ENCODE measurements around the gene FTH1. TPM values are rescaled to one million over a fixed set of nuclear protein-coding genes. Genes with fewer than 3 reads are reported as not detected.
A peak's percentile ranks its signal among the peaks of the same experiment; 100 is the strongest.
"Not testable (repeated sequence)": the region's sequence is repeated elsewhere in the genome, so short reads cannot be mapped to it uniquely, and the experiment has no call there.

The FTH1 gene
- total RNA-seq, 1 experiment from 2014 or later, result 2,322 TPM

DNA sequence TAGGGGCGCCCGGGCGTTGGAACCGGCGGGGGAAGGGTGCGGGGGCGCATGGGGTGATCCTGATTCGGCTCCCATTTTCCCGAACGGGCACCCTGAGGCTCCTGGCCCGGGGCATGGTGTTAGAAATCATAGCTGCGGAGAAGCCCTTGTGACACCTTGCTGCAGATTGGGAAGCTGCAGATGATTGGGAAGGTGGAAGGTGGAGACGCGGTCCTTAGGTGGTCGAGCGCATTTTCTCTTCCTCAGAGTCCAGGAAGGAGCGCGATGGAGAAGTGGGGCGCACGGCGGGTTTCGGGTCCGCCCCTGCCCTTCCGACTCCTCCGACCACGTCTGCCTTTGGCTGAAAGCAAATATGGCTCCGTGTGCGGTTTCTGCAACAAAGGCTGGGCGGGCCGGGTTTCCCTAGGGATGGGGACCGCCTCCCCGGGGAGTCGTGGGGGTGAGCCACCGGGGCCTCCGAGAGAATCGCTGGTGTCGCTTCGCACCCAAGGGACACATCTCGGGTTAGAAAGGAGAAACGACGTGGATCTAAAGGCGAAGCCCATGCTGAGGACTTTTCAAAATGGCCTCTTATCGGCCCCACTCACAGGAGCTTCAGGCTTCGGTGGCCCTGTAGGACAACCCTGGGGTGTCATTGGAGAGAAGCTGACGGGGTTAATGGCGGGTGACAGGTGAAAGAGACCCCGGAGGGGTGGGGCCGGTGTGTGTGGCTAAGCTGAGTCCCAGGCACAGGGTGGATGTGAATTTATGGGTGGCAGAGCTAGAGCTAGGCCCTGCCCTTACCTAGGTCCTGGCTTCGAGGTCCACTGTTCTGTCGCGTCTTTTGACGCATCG, 707 bp upstream of the FTH1 start:
- in situ Hi-C loops (cut with HindIII; ENCODE audit: low pct_unique_long_range_greater_than_20kb, low sequenced_read_pairs) (no loop called here), intact Hi-C loops (cut with micrococcal nuclease; ENCODE audit: unreplicated experiment) (no loop called here)
- POLR2A ChIA-PET, result interaction anchor here (0.6 to 0.7 kb wide), 4 partner anchors 274 to 883 kb away, joined by 3 to 13 read pairs (median 4); partner anchors contain the start of gene SCGB1D2
- peak overlapping the region; percentile 85 for H3K27ac ChIP-seq (ENCODE audit: low read length)
- H3K4me1 ChIP-seq (ENCODE audit: control insufficient read depth, insufficient read depth, low read length), result peaks cover 64% of the 10 kb centered on the region
- TF ChIP-seq SIN3A (IDR thresholded peaks at IDR 0.05; ENCODE audit: borderline replicate concordance, insufficient read depth, low read depth, low read length) (no peak), TCF7L2 (IDR thresholded peaks at IDR 0.05; ENCODE audit: low read depth, low read length) (no peak), POLR2AphosphoS5 (IDR thresholded peaks at IDR 0.05; ENCODE audit: low read depth, low read length) (no peak; the same call in 1 of the 2 replicates)
- TF ChIP-seq, protein P1, sequence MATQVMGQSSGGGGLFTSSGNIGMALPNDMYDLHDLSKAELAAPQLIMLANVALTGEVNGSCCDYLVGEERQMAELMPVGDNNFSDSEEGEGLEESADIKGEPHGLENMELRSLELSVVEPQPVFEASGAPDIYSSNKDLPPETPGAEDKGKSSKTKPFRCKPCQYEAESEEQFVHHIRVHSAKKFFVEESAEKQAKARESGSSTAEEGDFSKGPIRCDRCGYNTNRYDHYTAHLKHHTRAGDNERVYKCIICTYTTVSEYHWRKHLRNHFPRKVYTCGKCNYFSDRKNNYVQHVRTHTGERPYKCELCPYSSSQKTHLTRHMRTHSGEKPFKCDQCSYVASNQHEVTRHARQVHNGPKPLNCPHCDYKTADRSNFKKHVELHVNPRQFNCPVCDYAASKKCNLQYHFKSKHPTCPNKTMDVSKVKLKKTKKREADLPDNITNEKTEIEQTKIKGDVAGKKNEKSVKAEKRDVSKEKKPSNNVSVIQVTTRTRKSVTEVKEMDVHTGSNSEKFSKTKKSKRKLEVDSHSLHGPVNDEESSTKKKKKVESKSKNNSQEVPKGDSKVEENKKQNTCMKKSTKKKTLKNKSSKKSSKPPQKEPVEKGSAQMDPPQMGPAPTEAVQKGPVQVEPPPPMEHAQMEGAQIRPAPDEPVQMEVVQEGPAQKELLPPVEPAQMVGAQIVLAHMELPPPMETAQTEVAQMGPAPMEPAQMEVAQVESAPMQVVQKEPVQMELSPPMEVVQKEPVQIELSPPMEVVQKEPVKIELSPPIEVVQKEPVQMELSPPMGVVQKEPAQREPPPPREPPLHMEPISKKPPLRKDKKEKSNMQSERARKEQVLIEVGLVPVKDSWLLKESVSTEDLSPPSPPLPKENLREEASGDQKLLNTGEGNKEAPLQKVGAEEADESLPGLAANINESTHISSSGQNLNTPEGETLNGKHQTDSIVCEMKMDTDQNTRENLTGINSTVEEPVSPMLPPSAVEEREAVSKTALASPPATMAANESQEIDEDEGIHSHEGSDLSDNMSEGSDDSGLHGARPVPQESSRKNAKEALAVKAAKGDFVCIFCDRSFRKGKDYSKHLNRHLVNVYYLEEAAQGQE (IDR thresholded peaks at IDR 0.05; ENCODE audit: insufficient read depth in 1 of 2, low read depth in 2 of 2, low read length in 1 of 2), result no peak
- TF ChIP-seq, protein P2, sequence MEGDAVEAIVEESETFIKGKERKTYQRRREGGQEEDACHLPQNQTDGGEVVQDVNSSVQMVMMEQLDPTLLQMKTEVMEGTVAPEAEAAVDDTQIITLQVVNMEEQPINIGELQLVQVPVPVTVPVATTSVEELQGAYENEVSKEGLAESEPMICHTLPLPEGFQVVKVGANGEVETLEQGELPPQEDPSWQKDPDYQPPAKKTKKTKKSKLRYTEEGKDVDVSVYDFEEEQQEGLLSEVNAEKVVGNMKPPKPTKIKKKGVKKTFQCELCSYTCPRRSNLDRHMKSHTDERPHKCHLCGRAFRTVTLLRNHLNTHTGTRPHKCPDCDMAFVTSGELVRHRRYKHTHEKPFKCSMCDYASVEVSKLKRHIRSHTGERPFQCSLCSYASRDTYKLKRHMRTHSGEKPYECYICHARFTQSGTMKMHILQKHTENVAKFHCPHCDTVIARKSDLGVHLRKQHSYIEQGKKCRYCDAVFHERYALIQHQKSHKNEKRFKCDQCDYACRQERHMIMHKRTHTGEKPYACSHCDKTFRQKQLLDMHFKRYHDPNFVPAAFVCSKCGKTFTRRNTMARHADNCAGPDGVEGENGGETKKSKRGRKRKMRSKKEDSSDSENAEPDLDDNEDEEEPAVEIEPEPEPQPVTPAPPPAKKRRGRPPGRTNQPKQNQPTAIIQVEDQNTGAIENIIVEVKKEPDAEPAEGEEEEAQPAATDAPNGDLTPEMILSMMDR (IDR thresholded peaks at IDR 0.05), result no peak
- peaks cover 21% of the 10 kb centered on the region for H3K36me3 ChIP-seq (ENCODE audit: control insufficient read depth, insufficient read depth, low read length)
- CTCF ChIA-PET, result interaction anchor here (0.6 to 1.4 kb wide), 3 partner anchors 69 to 114 kb away, joined by 3 to 6 read pairs (median 3); no protein-coding TSS in a partner anchor
- ATAC-seq (no peak), DNase-seq (ENCODE audit: low read depth, low spot score) (no peak)
- no peaks in the 10 kb centered on the region for H3K27me3 ChIP-seq (ENCODE audit: control insufficient read depth, insufficient read depth, low read length)
- H3K4me3 ChIP-seq (ENCODE audit: low read depth in 2 of 2, low read length in 2 of 2), result peak overlapping the region; percentile 78 to 100
- no peaks in the 10 kb centered on the region for H3K9me3 ChIP-seq (ENCODE audit: control insufficient read depth, insufficient read depth, low read depth, low read length)
- BruUV-seq (replicated peaks), result no TSS peak

DNA sequence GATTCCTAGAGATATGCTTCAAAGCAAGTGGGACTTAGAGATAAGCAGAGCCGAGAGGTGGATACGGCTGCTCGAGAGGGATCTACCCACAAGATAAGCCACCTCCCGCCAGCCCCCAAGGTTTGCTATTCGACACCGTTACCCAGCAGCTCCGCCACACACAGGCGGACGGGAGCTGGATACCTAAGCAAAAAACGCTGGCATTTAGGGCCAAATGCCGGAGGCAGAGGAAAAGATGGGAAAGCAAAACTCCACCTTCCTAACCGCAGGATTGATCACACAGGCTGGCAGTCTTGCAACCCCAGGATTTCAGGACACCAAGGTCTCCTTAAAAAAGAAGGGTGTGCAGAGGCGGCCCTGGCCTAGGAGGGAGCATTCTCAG, 709 bp downstream of the FTH1 start:
- Histone ChIP-seq H3K27ac (ENCODE audit: low read length) (peak overlapping the region; percentile 89), H3K4me3 (ENCODE audit: low read depth in 2 of 2, low read length in 2 of 2) (peak overlapping the region; percentile 76 to 100), H3K36me3 (ENCODE audit: control insufficient read depth, insufficient read depth, low read length) (peaks cover 21% of the 10 kb centered on the region), H3K9me3 (ENCODE audit: control insufficient read depth, insufficient read depth, low read depth, low read length) (no peaks in the 10 kb centered on the region), H3K27me3 (ENCODE audit: control insufficient read depth, insufficient read depth, low read length) (no peaks in the 10 kb centered on the region), H3K4me1 (ENCODE audit: control insufficient read depth, insufficient read depth, low read length) (peaks cover 57% of the 10 kb centered on the region)
- in situ Hi-C loops (cut with HindIII; ENCODE audit: low pct_unique_long_range_greater_than_20kb, low sequenced_read_pairs) (no loop called here), intact Hi-C loops (cut with micrococcal nuclease; ENCODE audit: unreplicated experiment) (no loop called here)
- no peak for ATAC-seq
- no peak for TF ChIP-seq TCF7L2 (IDR thresholded peaks at IDR 0.05; ENCODE audit: low read depth, low read length)
- TF ChIP-seq POLR2AphosphoS5 (IDR thresholded peaks at IDR 0.05; ENCODE audit: low read depth, low read length), result no peak
- no peak for TF ChIP-seq SIN3A (IDR thresholded peaks at IDR 0.05; ENCODE audit: borderline replicate concordance, insufficient read depth, low read depth, low read length)
- TF ChIP-seq, protein P1 (IDR thresholded peaks at IDR 0.05; ENCODE audit: insufficient read depth in 1 of 2, low read depth in 2 of 2, low read length in 1 of 2), result no peak
- TF ChIP-seq, protein P2 (IDR thresholded peaks at IDR 0.05), result no peak
- CTCF ChIA-PET, result interaction anchor here (2.1 kb wide), 1 partner anchor 115 kb away, joined by 8 read pairs; no protein-coding TSS in a partner anchor
- POLR2A ChIA-PET, result interaction anchor here (0.7 kb wide), 1 partner anchor 19 kb away, joined by 3 read pairs; no protein-coding TSS in a partner anchor
- no peak for DNase-seq (ENCODE audit: low read depth, low spot score)
- BruUV-seq (replicated peaks), result no TSS peak

DNA sequence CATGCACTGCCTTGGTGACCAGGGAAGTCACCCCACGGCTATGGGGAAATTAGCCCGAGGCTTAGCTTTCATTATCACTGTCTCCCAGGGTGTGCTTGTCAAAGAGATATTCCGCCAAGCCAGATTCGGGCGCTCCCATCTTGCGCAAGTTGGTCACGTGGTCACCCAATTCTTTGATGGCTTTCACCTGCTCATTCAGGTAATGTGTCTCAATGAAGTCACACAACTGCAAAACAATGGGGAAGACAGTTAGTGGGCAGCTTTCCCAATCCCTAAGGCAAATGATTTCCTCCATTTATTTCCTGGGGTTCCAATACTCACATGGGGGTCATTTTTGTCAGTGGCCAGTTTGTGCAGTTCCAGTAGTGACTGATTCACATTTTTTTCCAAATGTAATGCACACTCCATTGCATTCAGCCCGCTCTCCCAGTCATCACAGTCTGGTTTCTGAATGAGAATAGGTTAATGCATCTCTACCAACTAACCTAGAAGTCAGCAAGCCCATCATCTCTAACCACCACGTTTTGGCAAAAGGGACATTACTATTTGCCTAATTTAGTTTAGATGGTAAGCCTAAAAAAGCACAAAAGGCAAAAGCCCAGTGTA, 2.7 kb downstream of the FTH1 start:
- intact Hi-C loops (cut with micrococcal nuclease; ENCODE audit: unreplicated experiment); DNase-seq (ENCODE audit: low read depth, low spot score); ATAC-seq; H3K27me3 ChIP-seq (ENCODE audit: control insufficient read depth, insufficient read depth, low read length); in situ Hi-C loops (cut with HindIII; ENCODE audit: low pct_unique_long_range_greater_than_20kb, low sequenced_read_pairs); CTCF ChIA-PET; H3K9me3 ChIP-seq (ENCODE audit: control insufficient read depth, insufficient read depth, low read depth, low read length); POLR2A ChIA-PET: not testable (repeated sequence)
- Histone ChIP-seq H3K4me3 (ENCODE audit: low read depth in 2 of 2, low read length in 2 of 2) (peak overlapping the region; percentile 76 to 100), H3K27ac (ENCODE audit: low read length) (peak overlapping the region; percentile 89), H3K4me1 (ENCODE audit: control insufficient read depth, insufficient read depth, low read length) (peaks cover 47% of the 10 kb centered on the region), H3K36me3 (ENCODE audit: control insufficient read depth, insufficient read depth, low read length) (peaks cover 21% of the 10 kb centered on the region)
- BruUV-seq (replicated peaks), result TSS peak; percentile 97

Measured in Panc1 (cell line).